ENCODE data around the gene URAD.
"Not testable (repeated sequence)": the region's sequence is repeated elsewhere in the genome, so short reads cannot be mapped to it uniquely, and the experiment has no call there.

The URAD gene

DNA sequence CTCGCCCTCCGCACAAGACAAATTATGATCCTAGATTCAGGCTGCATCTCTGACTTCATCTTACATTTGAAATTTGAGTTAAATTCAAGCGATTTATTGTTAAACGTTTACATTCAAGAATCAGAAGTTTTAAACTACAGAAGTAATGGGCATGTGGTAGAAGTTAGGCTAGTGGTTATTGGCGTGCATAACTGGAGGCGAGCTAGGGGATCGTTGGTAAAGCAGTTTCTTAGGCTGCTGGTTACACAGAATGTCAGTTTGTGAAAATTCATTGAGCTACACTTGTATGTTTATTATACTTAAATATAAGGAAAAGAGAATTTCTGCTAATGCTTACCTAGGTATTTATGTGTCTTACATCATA, 18.6 kb downstream of the URAD start:
- DNase-seq: no peak

DNA sequence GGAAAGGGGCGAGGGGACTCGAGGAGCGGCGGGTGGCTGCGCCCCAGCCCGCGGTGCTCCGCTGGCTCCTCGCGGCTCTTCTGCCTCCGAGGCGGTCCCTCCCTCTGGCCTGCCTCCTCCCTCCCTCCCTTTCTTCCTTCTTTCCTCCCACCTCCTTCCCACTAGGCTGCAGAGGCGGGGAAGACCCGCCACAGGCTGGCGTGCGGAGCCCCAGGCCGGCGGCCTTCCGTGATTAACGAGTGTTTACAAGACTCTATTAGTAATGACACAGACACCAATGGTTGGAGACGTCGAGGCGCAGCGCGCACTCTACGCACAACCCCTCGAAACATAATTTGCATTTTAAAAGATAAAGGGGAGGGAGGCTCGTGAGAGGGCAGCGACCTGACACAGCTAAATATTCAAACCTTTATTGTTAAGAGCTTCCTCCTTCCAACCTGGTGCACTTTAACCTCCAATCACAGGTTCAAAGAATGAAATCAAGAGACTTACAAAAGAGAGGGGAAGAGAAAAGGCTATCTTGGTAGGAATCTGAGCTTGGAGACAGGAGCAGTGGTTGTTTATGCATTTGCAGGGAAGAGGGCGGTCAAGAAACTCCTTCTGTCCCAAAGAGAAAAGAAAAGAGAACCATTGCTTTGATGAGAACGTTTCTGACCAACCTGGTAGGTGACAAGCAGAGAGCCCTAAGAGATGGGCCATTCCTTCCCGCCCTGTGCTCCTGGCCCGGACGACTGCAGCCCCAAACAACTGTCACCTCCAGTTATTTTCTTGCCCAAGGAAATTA, 19.2 kb downstream of the URAD start, which contains the start of gene CDX2:
TSS of gene CDX2 (minus strand) at position 234 of the 784 bp plus-strand sequence. CDS start 309 bp downstream, outside the sequence.
- DNase-seq: no peak

GRCh38 chr13:27968316-27969081, 20.0 kb downstream of the URAD start:
- no peak for DNase-seq

GRCh38 chr13:27967736-27968315, 20.7 kb downstream of the URAD start:
- DNase-seq: no peak

- no peak for DNase-seq
Observed at GRCh38 chr13:27967203-27967735, 21.2 kb downstream of the URAD start.

GRCh38 chr13:27966641-27967202, 21.8 kb downstream of the URAD start:
- no peak for DNase-seq

- no peak for DNase-seq
Observed at GRCh38 chr13:27965740-27966640, 22.5 kb downstream of the URAD start.

- no peak for DNase-seq
Observed at GRCh38 chr13:27965343-27965739, 23.2 kb downstream of the URAD start.

- no peak for DNase-seq
Observed at GRCh38 chr13:27964741-27965323, 23.7 kb downstream of the URAD start.

GRCh38 chr13:27964206-27964605, 24.3 kb downstream of the URAD start:
- not testable (repeated sequence) for DNase-seq

GRCh38 chr13:27963491-27963890, 25.0 kb downstream of the URAD start:
- DNase-seq: no peak

DNA sequence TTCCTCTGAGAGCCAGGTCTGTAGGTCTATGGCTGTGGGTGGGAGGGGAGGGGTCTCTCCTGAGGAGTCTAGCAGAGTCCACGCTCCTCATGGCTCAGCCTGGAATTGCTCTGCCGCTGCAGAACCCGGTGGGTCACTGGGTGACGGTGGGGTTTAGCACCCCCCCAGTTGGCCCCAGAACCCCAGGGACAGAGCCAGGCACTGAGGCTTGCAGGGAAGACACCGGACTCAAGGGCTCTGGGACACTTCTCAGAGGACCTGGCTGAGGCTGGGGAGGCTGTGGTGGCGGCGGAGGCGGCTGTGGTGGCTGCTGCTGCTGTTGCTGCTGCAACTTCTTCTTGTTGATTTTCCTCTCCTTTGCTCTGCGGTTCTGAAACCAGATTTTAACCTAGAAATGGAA, 25.5 kb downstream of the URAD start:
- no peak for DNase-seq

GRCh38 chr13:27962128-27962841, 26.2 kb downstream of the URAD start:
- no peak for DNase-seq

GRCh38 chr13:27961227-27962085, 27.0 kb downstream of the URAD start:
- no peak for DNase-seq

DNA sequence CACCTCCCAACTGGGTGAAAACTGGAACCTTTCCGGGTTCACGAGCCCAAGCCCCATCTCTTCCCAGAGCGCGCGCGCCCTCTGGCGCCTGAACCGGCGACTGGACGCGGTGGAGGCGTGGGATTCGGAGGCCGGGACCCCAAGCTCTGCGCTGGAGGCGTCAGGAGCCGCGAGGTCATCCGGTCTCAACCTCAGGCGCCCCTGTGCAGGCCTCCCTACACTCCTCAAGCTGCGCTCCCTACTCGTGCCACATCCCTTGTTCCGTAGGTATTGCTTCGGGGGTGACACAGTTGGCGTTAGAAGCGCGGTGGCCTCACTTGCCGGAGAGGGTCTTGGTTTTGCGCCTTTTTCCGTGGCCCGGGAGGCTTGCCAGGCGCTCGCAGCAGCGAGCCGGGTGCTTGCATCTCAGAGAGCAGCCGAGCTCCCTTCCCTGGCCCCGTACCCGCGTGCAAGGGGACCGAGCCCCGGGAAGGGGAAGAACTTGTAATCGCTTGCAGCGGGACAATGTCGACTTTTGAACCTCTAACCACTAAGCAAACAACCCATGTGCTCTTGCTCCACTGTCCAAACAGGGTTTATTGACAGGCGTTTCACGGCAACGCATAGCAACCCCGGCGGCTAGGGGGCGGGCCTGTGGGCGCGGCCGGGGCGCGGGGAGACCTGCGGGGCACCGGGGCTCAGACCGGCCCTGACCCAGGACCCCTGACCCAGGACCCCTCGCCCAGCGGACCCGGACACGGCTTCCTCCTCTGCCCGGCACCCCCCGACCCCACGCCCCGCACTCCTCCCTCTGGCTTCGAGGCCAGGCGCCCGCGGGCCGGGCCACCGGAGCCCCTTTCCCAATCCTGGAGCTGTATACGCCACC, 27.9 kb downstream of the URAD start:
- no peak for DNase-seq

GRCh38 chr13:27959976-27960361, 28.5 kb downstream of the URAD start:
- DNase-seq: no peak

GRCh38 chr13:27956576-27957300, 31.8 kb downstream of the URAD start:
- no peak for DNase-seq

DNA sequence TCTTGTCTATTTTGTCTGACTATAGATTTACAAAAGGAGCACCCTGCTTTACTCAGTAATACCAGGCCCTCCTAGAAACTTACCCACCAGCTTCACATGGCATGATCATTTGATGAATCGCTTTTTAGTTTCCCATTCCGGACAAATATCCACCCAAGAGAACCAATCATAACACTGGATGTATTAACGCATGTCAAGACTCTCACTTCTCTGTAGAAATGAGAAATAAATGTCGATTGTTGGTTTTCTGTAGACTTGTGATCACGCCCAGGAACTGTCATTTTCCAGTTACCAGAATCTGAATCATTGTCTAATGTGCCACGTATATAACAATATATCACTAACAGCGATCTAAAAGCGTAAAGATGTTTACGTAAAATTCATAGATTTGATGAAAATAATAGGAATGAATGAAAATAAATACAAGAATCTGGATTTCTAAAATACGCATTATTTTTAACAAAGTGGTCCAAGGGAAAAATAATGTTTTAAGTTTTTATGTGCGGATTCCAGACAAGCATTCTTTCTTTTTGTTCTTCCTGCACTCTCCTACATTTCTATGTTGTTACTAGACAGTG, 33.4 kb downstream of the URAD start:
- no peak for DNase-seq
